K562 (cell line): ENCODE measurements around the gene NABP2. TPM values are rescaled to one million over a fixed set of nuclear protein-coding genes. Genes with fewer than 3 reads are reported as not detected.

Experiments used
- ATAC-seq: fragments of 200-7000 bp; cut with Tn5 transposase; 3 replicates; pipeline ENCODE4 v1.9.1; 2020; ENCODE audit warnings: moderate library complexity
- BruUV-seq: library from RNA; stranded (reverse); fragments of 400-500 nt; replicated peaks from 2 replicates; lab custom pipeline; 2021; lab: Mats Ljungman, UMichigan
- CTCF ChIA-PET: fragments of 300-600 bp; formaldehyde crosslinking; extraction: SDS; loops from one replicate; lab custom pipeline; 2021; ENCODE audit warnings: low intra/inter-chr PET ratio; lab: Yijun Ruan, JAX
- POLR2A ChIA-PET: fragments of 300-600, 350-650 bp; sonication (Branson Sonifier 250); formaldehyde crosslinking; extraction: SDS; loops from one replicate; lab custom pipeline; 2021; ENCODE audit warnings: antibody characterized with exemption, inconsistent platforms; lab: Yijun Ruan, JAX
- DNase-seq, 4 experiments: peaks; one replicate each; pipeline versions ENCODE4 v3.0.0 to v3.0.0-alpha.2; 2011 to 2018; ENCODE audit warnings: low spot score in 3 of 4, mixed read lengths in 3 of 4; ENCODE audit errors: extremely low read depth in 1 of 4
- FAIRE-seq: peaks from 2 replicates; lab custom pipeline; 2011; peaks lifted over from hg19 to GRCh38; lab: Jason Lieb, UNC
- H2AFZ ChIP-seq: 2 replicates; pipeline ENCODE4 v1.6.0; 2011; ENCODE audit warnings: low read depth, low read length, control low read depth, inconsistent platforms
- H3K27ac ChIP-seq: fragments of 200-600 bp; 3 replicates; pipeline ENCODE4 v1.8.0; 2011; ENCODE audit warnings: low read depth, mild to moderate bottlenecking, control low read depth, inconsistent platforms, low read length, moderate library complexity, mixed read lengths; ENCODE audit errors: extremely low read depth
- H3K27me3 ChIP-seq, 2 experiments: fragments of 300-600 bp in 1 of 2; 2 replicates in 1 of 2; 3 replicates in 1 of 2; pipeline versions ENCODE4 v1.6.0 to v1.8.0; 2011; ENCODE audit warnings: inconsistent platforms in 2 of 2, low read length in 2 of 2, mild to moderate bottlenecking in 1 of 2, mixed read lengths in 1 of 2, moderate library complexity in 1 of 2; ENCODE audit not compliant: control insufficient read depth in 2 of 2, insufficient read depth in 2 of 2
- H3K36me3 ChIP-seq: fragments of 300-600 bp; 3 replicates; pipeline ENCODE4 v1.8.0; 2011; ENCODE audit warnings: mild to moderate bottlenecking, low read length, inconsistent platforms; ENCODE audit not compliant: control insufficient read depth, insufficient read depth
- H3K4me1 ChIP-seq, 2 experiments: fragments of 200-600 bp in 1 of 2; replicated peaks in 1 of 2; 2 replicates in 1 of 2; 3 replicates in 1 of 2; pipeline versions ENCODE4 v1.5.1 to v1.8.0; 2011; ENCODE audit warnings: inconsistent platforms in 2 of 2, low read length in 2 of 2, mild to moderate bottlenecking in 1 of 2, mixed read lengths in 1 of 2, moderate library complexity in 1 of 2; ENCODE audit not compliant: control insufficient read depth in 2 of 2, insufficient read depth in 2 of 2
- H3K4me2 ChIP-seq: 2 replicates; pipeline ENCODE4 v1.6.1; 2011; ENCODE audit warnings: low read length, control low read depth, inconsistent platforms, mixed read lengths; ENCODE audit not compliant: insufficient read depth
- H3K4me3 ChIP-seq: fragments of 200-600 bp; sonication (generic), shearing (Covaris generic); 2 replicates; pipeline ENCODE4 v1.5.1; 2016; ENCODE audit warnings: control low read depth, inconsistent platforms
- H3K79me2 ChIP-seq: fragments of 200-600 bp; 3 replicates; pipeline ENCODE4 v1.8.0; 2011; ENCODE audit warnings: low read length, inconsistent platforms; ENCODE audit not compliant: control insufficient read depth, insufficient read depth
- H3K9ac ChIP-seq, 2 experiments: 2 replicates each; pipeline versions ENCODE4 v1.6.0 to v1.6.1; 2011; ENCODE audit warnings: low read depth in 2 of 2, low read length in 2 of 2, control low read depth in 1 of 2, inconsistent platforms in 1 of 2, mild to moderate bottlenecking in 1 of 2, mixed read lengths in 1 of 2; ENCODE audit not compliant: insufficient read depth in 1 of 2
- H3K9me1 ChIP-seq: one replicate; pipeline ENCODE4 v1.6.0; 2011; ENCODE audit warnings: inconsistent platforms, mild to moderate bottlenecking, low read length, moderate library complexity; ENCODE audit not compliant: control insufficient read depth, insufficient read depth
- H3K9me3 ChIP-seq: replicated peaks from 2 replicates; pipeline ENCODE4 v1.5.1; 2011; ENCODE audit warnings: low read depth, low read length, inconsistent platforms; ENCODE audit not compliant: control insufficient read depth, insufficient read depth
- H4K20me1 ChIP-seq: replicated peaks from 2 replicates; pipeline ENCODE4 v1.6.1; 2011; ENCODE audit warnings: low read length, inconsistent platforms, mixed read lengths; ENCODE audit not compliant: control insufficient read depth, insufficient read depth
- ILK ChIP-seq: fragments of 450-650 bp; IDR thresholded peaks from 2 replicates; pipeline ENCODE4 v1.6.1; 2016; ENCODE audit warnings: missing genetic modification characterization, low read depth, mild to moderate bottlenecking, missing compliant biosample characterization, moderate library complexity, borderline replicate concordance
- WGBS: fragments of 100-300 bp; shearing (Covaris generic); methylation state at CpG from one replicate; pipeline ENCODE4 v1.1.6; 2016; ENCODE audit warnings: low coverage, mixed read lengths; ENCODE audit not compliant: insufficient coverage; ENCODE audit errors: missing lambda C conversion rate; 5-methylcytosine and 5-hydroxymethylcytosine counted together
- in situ Hi-C: fragments of 300-500 bp; cut with MboI; formaldehyde crosslinking; loops from 4 replicates; pipeline ENCODE4 v1.15.0; 2018; ENCODE audit warnings: inconsistent platforms, mixed read lengths
- intact Hi-C: fragments of 100-400 bp; cut with micrococcal nuclease; formaldehyde crosslinking; loops from 2 replicates; pipeline ENCODE4 v1.14.2; 2022
- polyA plus RNA-seq, 8 experiments: library from polyadenylated mRNA; depleted of rRNA in 4 of 8; stranded (reverse) in 5 of 8; unstranded in 3 of 8; fragments of >200 nt; fragmentation: Nextera tagmentation in 2 of 8; fragmentation: Illumina TruSeq in 1 of 8; extraction: Ambion mirVana in 2 of 8; extraction: Trizol in 1 of 8; gene quantifications; 2 replicates each; pipeline versions ENCODE4 v1.2.1 to v1.2.3, GENCODE V29; 2011 to 2014; ENCODE audit warnings: inconsistent platforms in 1 of 8, missing spikeins in 1 of 8
- total RNA-seq, 7 experiments: library from RNA; depleted of rRNA in 6 of 7; stranded (reverse); fragments of >200 nt in 6 of 7; fragmentation: Illumina TruSeq in 2 of 7; extraction: Trizol in 2 of 7; gene quantifications; 2 replicates each; pipeline versions ENCODE4 v1.2.1 to v1.2.3, GENCODE V29; 2011 to 2021; ENCODE audit warnings: low replicate concordance in 1 of 7
- TF ChIP-seq, protein P1 (sequence below): fragments of 450-650 bp; IDR thresholded peaks from 2 replicates; pipeline ENCODE4 v1.6.1; 2016
- TF ChIP-seq, protein P2 (sequence below): sonication (generic); formaldehyde crosslinking; IDR thresholded peaks from 2 replicates; pipeline ENCODE4 v1.8.0; 2022; ENCODE audit warnings: missing genetic modification reagents, mild to moderate bottlenecking, moderate library complexity, borderline replicate concordance

NABP2 gene
- total and polyA plus RNA-seq, 9 of the 15 experiments (the other 6 are each of a cell fraction or from before 2014, with no cell fraction given), result 11.3 to 60.6 (median 43.5) TPM

DNA sequence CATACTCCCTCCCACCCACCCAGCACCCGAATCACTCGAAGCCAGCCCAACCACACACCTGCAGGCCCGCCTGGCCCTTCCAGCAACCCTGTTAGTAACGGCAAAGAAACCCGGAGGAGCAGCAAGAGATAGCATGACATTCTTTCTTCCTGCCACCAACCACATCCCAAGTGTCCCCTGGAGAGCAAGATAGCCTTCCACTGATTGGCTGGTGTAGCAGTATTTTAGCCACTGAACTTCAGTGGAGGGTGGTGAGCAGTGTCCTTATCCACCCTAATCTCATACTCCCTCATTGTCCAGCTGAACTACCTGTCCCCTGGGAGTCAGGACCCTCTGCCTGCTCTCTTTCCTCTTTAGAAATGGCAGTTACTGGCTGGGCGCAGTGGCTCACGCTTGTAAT lies 4.9 kb downstream of the NABP2 start:
- FAIRE-seq (peak; percentile 68), ATAC-seq (peak; percentile 7; the same call in 1 of the 3 replicates)
- H3K9me3 ChIP-seq, result no peaks in the 10 kb centered on the region
- intact Hi-C loops, result loop anchor here (10.0 kb wide), 1 partner anchor 184 kb away; the partner anchor contains the start of gene RPS26
- no TSS peak for BruUV-seq
- peaks cover 13 to 16% of the 10 kb centered on the region in 2 experiments; a peak in 4 of 5 replicates for H3K4me1 ChIP-seq
- WGBS, result 45% methylated on average over 7 of the region's 7 CpGs
- no peak for TF ChIP-seq ILK (tag)
- TF ChIP-seq, protein P1, sequence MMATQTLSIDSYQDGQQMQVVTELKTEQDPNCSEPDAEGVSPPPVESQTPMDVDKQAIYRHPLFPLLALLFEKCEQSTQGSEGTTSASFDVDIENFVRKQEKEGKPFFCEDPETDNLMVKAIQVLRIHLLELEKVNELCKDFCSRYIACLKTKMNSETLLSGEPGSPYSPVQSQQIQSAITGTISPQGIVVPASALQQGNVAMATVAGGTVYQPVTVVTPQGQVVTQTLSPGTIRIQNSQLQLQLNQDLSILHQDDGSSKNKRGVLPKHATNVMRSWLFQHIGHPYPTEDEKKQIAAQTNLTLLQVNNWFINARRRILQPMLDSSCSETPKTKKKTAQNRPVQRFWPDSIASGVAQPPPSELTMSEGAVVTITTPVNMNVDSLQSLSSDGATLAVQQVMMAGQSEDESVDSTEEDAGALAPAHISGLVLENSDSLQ, result 0 out of 2 replicates have a peak, but pooled peaks have one; percentile 12
- TF ChIP-seq, protein P2, sequence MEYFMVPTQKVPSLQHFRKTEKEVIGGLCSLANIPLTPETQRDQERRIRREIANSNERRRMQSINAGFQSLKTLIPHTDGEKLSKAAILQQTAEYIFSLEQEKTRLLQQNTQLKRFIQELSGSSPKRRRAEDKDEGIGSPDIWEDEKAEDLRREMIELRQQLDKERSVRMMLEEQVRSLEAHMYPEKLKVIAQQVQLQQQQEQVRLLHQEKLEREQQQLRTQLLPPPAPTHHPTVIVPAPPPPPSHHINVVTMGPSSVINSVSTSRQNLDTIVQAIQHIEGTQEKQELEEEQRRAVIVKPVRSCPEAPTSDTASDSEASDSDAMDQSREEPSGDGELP (CRISPR knock-in tag), result peak; percentile 33; the same call in 1 of the 2 replicates
- TF ChIP-seq, all 486 proteins: peak for 2
- Histone ChIP-seq H3K9ac (peak overlapping the region in 1 of 2 experiments; percentile 10; a peak in 1 of 4 replicates), H3K27me3 (no peaks in the 10 kb centered on the region), H3K79me2 (peaks cover 13% of the 10 kb centered on the region), H4K20me1 (no peaks in the 10 kb centered on the region), H2AFZ (no peak overlapping the region), H3K4me3 (no peak overlapping the region), H3K27ac (no peak overlapping the region), H3K9me1 (no peaks in the 10 kb centered on the region), H3K4me2 (no peak overlapping the region), H3K36me3 (peaks cover 9% of the 10 kb centered on the region; the same call in 2 of the 3 replicates)
- ChIA-PET CTCF (no interaction called here), POLR2A (interaction anchor here (0.9 kb wide), 1 partner anchor 112 kb away, joined by 3 read pairs; no protein-coding TSS in a partner anchor)
- in situ Hi-C loops, result no loop called here
- DNase-seq, result peak in 2 of 4 experiments; percentile 43 to 57
